ENCODE results near the gene PLA2G5.

The PLA2G5 gene

GRCh38 chr1:20074055-20074724 lies 4.2 kb downstream of the PLA2G5 start:
- DNase-seq (ENCODE audit: low read depth, low spot score): no peak
- TF ChIP-seq CTCF (IDR thresholded peaks at IDR 0.05; ENCODE audit: low read depth, low read length): no peak
- no peak overlapping the region for H3K4me3 ChIP-seq (ENCODE audit: low read depth, low read length)
- in situ Hi-C loops (cut with HindIII; ENCODE audit: low sequenced_read_pairs): no loop called here

GRCh38 chr1:20074725-20075171 lies 4.8 kb downstream of the PLA2G5 start:
- no peak overlapping the region for H3K4me3 ChIP-seq (ENCODE audit: low read depth, low read length)
- no peak for TF ChIP-seq CTCF (IDR thresholded peaks at IDR 0.05; ENCODE audit: low read depth, low read length)
- in situ Hi-C loops (cut with HindIII; ENCODE audit: low sequenced_read_pairs): no loop called here
- no peak for DNase-seq (ENCODE audit: low read depth, low spot score)

- in situ Hi-C loops (cut with HindIII; ENCODE audit: low sequenced_read_pairs): no loop called here
- no peak for TF ChIP-seq CTCF (IDR thresholded peaks at IDR 0.05; ENCODE audit: low read depth, low read length)
- no peak overlapping the region for H3K4me3 ChIP-seq (ENCODE audit: low read depth, low read length)
Observed at GRCh38 chr1:20075345-20075744, 5.4 kb downstream of the PLA2G5 start.

GRCh38 chr1:20076223-20076622 lies 6.2 kb downstream of the PLA2G5 start:
- no peak overlapping the region for H3K4me3 ChIP-seq (ENCODE audit: low read depth, low read length)
- in situ Hi-C loops (cut with HindIII; ENCODE audit: low sequenced_read_pairs): no loop called here
- no peak for TF ChIP-seq CTCF (IDR thresholded peaks at IDR 0.05; ENCODE audit: low read depth, low read length)
- DNase-seq (ENCODE audit: low read depth, low spot score): no peak

More at GRCh38 chr1:20075345-20075744, 5.4 kb downstream of the PLA2G5 start:
- no peak for DNase-seq (ENCODE audit: low read depth, low spot score)

GRCh38 chr1:20076710-20077461 lies 6.9 kb downstream of the PLA2G5 start:
- no peak for TF ChIP-seq CTCF (IDR thresholded peaks at IDR 0.05; ENCODE audit: low read depth, low read length)
- no peak for DNase-seq (ENCODE audit: low read depth, low spot score)
- no peak overlapping the region for H3K4me3 ChIP-seq (ENCODE audit: low read depth, low read length)
- in situ Hi-C loops (cut with HindIII; ENCODE audit: low sequenced_read_pairs): no loop called here

- no peak for DNase-seq (ENCODE audit: low read depth, low spot score)
- no peak for TF ChIP-seq CTCF (IDR thresholded peaks at IDR 0.05; ENCODE audit: low read depth, low read length)
- in situ Hi-C loops (cut with HindIII; ENCODE audit: low sequenced_read_pairs): no loop called here
- no peak overlapping the region for H3K4me3 ChIP-seq (ENCODE audit: low read depth, low read length)
Observed at GRCh38 chr1:20078171-20078651, 8.2 kb downstream of the PLA2G5 start.
